Esophagus squamous epithelium (tissue), 4 donors: ENCODE data around the gene DEAF1.

Experiments
- POLR2A ChIP-seq, 4 donors: fragments of 450-650 bp; IDR thresholded peaks; one replicate each; pipeline ENCODE4 v1.6.1; 2017; ENCODE audit warnings: antibody characterized with exemption in 4 of 4, mild to moderate bottlenecking in 4 of 4, moderate library complexity in 3 of 4
- TF ChIP-seq, protein P1 (sequence below), 6 experiments: fragments of 450-650 bp in 4 of 6; fragments of 200-600 bp in 2 of 6; sonication (generic) in 2 of 6; IDR thresholded peaks; one replicate each; pipeline ENCODE4 v1.5.1; 2016 to 2019; ENCODE audit warnings: antibody characterized with exemption in 6 of 6, mild to moderate bottlenecking in 4 of 6, moderate library complexity in 4 of 6

DNA sequence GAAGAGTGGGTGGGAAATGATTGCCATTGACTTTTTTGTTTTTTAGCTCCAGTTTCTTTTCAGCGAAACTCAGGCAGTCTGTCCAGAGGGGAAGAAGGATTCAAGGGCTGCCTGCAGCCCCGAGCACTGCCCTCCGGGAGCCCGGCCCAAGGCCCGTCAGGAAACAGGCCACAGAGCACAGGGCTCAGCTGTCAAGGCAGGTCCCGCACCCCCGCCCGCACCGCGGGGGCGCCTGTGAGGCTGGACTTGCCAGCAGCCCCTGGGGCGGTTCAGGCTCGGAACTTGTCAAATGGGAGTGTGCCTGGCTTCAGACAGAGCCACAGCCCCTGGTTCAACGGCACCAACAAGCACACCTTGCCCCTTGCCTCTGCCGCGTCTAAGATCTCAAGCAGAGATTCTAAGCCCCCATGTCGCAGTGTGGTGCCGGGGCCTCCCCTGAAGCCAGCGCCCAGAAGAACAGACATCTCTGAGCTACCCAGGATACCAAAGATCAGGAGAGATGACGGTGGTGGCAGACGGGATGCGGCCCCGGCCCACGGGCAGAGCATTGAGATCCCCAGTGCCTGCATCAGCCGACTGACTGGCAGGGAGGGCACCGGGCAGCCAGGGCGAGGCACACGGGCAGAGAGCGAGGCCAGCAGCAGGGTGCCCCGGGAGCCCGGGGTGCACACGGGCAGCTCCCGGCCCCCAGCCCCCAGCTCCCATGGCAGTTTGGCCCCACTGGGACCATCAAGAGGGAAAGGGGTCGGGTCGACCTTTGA lies 87.8 kb downstream of the DEAF1 start:
- TF ChIP-seq, protein P1, sequence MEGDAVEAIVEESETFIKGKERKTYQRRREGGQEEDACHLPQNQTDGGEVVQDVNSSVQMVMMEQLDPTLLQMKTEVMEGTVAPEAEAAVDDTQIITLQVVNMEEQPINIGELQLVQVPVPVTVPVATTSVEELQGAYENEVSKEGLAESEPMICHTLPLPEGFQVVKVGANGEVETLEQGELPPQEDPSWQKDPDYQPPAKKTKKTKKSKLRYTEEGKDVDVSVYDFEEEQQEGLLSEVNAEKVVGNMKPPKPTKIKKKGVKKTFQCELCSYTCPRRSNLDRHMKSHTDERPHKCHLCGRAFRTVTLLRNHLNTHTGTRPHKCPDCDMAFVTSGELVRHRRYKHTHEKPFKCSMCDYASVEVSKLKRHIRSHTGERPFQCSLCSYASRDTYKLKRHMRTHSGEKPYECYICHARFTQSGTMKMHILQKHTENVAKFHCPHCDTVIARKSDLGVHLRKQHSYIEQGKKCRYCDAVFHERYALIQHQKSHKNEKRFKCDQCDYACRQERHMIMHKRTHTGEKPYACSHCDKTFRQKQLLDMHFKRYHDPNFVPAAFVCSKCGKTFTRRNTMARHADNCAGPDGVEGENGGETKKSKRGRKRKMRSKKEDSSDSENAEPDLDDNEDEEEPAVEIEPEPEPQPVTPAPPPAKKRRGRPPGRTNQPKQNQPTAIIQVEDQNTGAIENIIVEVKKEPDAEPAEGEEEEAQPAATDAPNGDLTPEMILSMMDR (IDR thresholded peaks at IDR 0.05): no peak
- TF ChIP-seq POLR2A (IDR thresholded peaks at IDR 0.05): no peak
